Aorta (tissue), 5 donors: Measurements from ENCODE around the gene ANK3. TPM values are rescaled to one million over a fixed set of nuclear protein-coding genes. Genes with fewer than 3 reads are reported as not detected.

Experiments
- ATAC-seq: fragments of 200-7000 bp; cut with Tn5 transposase; one replicate; pipeline ENCODE4 v1.9.1; 2022; ENCODE audit warnings: moderate library complexity; ENCODE audit not compliant: low FRiP score
- DNase-seq, 2 donors: peaks; one replicate each; pipeline ENCODE4 v3.0.0-alpha.2; 2020
- H3K27ac ChIP-seq, 2 donors: one replicate each; pipeline ENCODE4 v1.5.1; 2013; ENCODE audit warnings: low read length in 2 of 2, mild to moderate bottlenecking in 2 of 2, moderate library complexity in 2 of 2, control low read depth in 1 of 2, inconsistent platforms in 1 of 2, low read depth in 1 of 2
- H3K27me3 ChIP-seq, 2 donors: one replicate each; pipeline ENCODE4 v1.6.1; 2013; ENCODE audit warnings: control low read depth in 1 of 2, low read length in 1 of 2, mild to moderate bottlenecking in 1 of 2, moderate library complexity in 1 of 2; ENCODE audit not compliant: insufficient read depth in 2 of 2, control insufficient read depth in 1 of 2
- H3K36me3 ChIP-seq, 2 donors: one replicate each; pipeline ENCODE4 v1.6.1; 2013; ENCODE audit warnings: control low read depth in 1 of 2, low read length in 1 of 2, mild to moderate bottlenecking in 1 of 2; ENCODE audit not compliant: insufficient read depth in 2 of 2, control insufficient read depth in 1 of 2
- H3K4me1 ChIP-seq, 2 donors: one replicate each; pipeline ENCODE4 v1.6.1; 2013; ENCODE audit warnings: low read length in 2 of 2, control low read depth in 1 of 2, mild to moderate bottlenecking in 1 of 2, moderate library complexity in 1 of 2; ENCODE audit not compliant: insufficient read depth in 2 of 2, control insufficient read depth in 1 of 2
- H3K4me3 ChIP-seq, 2 donors: one replicate each; pipeline ENCODE4 v1.5.1; 2013; ENCODE audit warnings: low read length in 2 of 2, control low read depth in 1 of 2, mild to moderate bottlenecking in 1 of 2
- H3K9me3 ChIP-seq: one replicate; pipeline ENCODE4 v1.6.1; 2013; ENCODE audit warnings: mild to moderate bottlenecking, low read length; ENCODE audit not compliant: control insufficient read depth
- WGBS, 2 donors: extraction: QIAGEN DNeasy Blood & Tissue Kit; methylation state at CpG; one replicate each; pipeline ENCODE4 v1.1.7; 2013; 5-methylcytosine and 5-hydroxymethylcytosine counted together
- intact Hi-C, 2 donors: fragments of 100-400 bp; cut with DNase I; formaldehyde crosslinking; loops; one replicate each; pipeline versions ENCODE4 v1.14.2 to v1.15.0; 2022
- polyA plus RNA-seq, 2 donors: library from polyadenylated mRNA; stranded (reverse); fragments of 200-250 nt; gene quantifications; one replicate each; pipeline ENCODE4 v1.2.3, GENCODE V29; 2013
- total RNA-seq, 2 donors: library from RNA; stranded (reverse); fragmentation: NEBNext Ultra II Directional; extraction: Animal tissue kit (Norgen Biotek cat#: 25700); gene quantifications; one replicate each; pipeline ENCODE4 v1.2.1, GENCODE V29; 2021
- donor health status: healthy with polysubstance abuse.
- donor health status: Bipolar disorder and iron deficiency.
- donor health status: DM: no; HTN: no; CAD: no.
- donor health status: DM: no; HTN: no; CAD: no.
- donor health status: DM: yes; HTN: yes; CAD: no.

The ANK3 gene
- total and polyA plus RNA-seq, 4 donors = 16.5 to 38.2 (median 20.6) TPM

GRCh38 chr10:59993931-59994330, 395.7 kb downstream of the ANK3 start:
- WGBS, 2 donors = 87 to 93% methylated on average over 1 of the region's 1 CpG

GRCh38 chr10:59991661-59992060, 398.0 kb downstream of the ANK3 start:
- Histone ChIP-seq H3K9me3 (no peaks in the 10 kb centered on the region), H3K4me3 (no peak overlapping the region), H3K27me3 (no peaks in the 10 kb centered on the region), H3K27ac (no peak overlapping the region), H3K4me1 (no peaks in the 10 kb centered on the region), H3K36me3 (no peaks in the 10 kb centered on the region)
- 48 to 57% methylated on average over 3 of the region's 3 CpGs for WGBS, 2 donors
- ATAC-seq = peak; percentile 65
- intact Hi-C loops = no loop called here
- DNase-seq = no peak

More at GRCh38 chr10:59993931-59994330, 395.7 kb downstream of the ANK3 start:
- Histone ChIP-seq H3K4me1 (no peaks in the 10 kb centered on the region), H3K27me3 (no peaks in the 10 kb centered on the region), H3K36me3 (no peaks in the 10 kb centered on the region), H3K27ac (no peak overlapping the region), H3K4me3 (no peak overlapping the region), H3K9me3 (no peaks in the 10 kb centered on the region)
- intact Hi-C loops = no loop called here
- DNase-seq (no peak), ATAC-seq (no peak)

- Histone ChIP-seq H3K9me3 (no peaks in the 10 kb centered on the region), H3K4me1 (no peaks in the 10 kb centered on the region), H3K27ac (no peak overlapping the region), H3K27me3 (no peaks in the 10 kb centered on the region), H3K4me3 (no peak overlapping the region), H3K36me3 (no peaks in the 10 kb centered on the region)
- intact Hi-C loops = no loop called here
- DNase-seq (no peak), ATAC-seq (no peak)
These were observed 398.6 kb downstream of the ANK3 start for GRCh38 chr10:59991117-59991516.

GRCh38 chr10:59985639-59986038, 404.0 kb downstream of the ANK3 start:
- H3K9me3 ChIP-seq = no peaks in the 10 kb centered on the region
- ATAC-seq = no peak
- DNase-seq = no peak
- intact Hi-C loops = no loop called here
- no peak overlapping the region for H3K4me3 ChIP-seq
- H3K36me3 ChIP-seq = no peaks in the 10 kb centered on the region
- no peaks in the 10 kb centered on the region for H3K27me3 ChIP-seq
- no peaks in the 10 kb centered on the region for H3K4me1 ChIP-seq
- H3K27ac ChIP-seq = no peak overlapping the region

- H3K4me1 ChIP-seq = no peaks in the 10 kb centered on the region
- WGBS, 2 donors = 95 to 98% methylated on average over 1 of the region's 1 CpG
- no peaks in the 10 kb centered on the region for H3K36me3 ChIP-seq
- H3K4me3 ChIP-seq = no peak overlapping the region
- DNase-seq (no peak), ATAC-seq (no peak)
- no peaks in the 10 kb centered on the region for H3K9me3 ChIP-seq
- no peaks in the 10 kb centered on the region for H3K27me3 ChIP-seq
- H3K27ac ChIP-seq = no peak overlapping the region
- intact Hi-C loops = no loop called here
These were observed 405.3 kb downstream of the ANK3 start for GRCh38 chr10:59984415-59984814.

GRCh38 chr10:59980356-59980755, 409.3 kb downstream of the ANK3 start:
- no peak for ATAC-seq
- H3K9me3 ChIP-seq = peaks cover 2% of the 10 kb centered on the region
- no peaks in the 10 kb centered on the region for H3K4me1 ChIP-seq
- no peak overlapping the region for H3K27ac ChIP-seq
- intact Hi-C loops = no loop called here
- no peak for DNase-seq
- no peaks in the 10 kb centered on the region for H3K36me3 ChIP-seq
- 93% methylated on average over 1 of the region's 1 CpG for WGBS, 2 donors
- no peaks in the 10 kb centered on the region for H3K27me3 ChIP-seq
- H3K4me3 ChIP-seq = no peak overlapping the region

GRCh38 chr10:59977486-59977885, 412.2 kb downstream of the ANK3 start:
- Histone ChIP-seq H3K9me3 (peaks cover 2% of the 10 kb centered on the region), H3K36me3 (no peaks in the 10 kb centered on the region), H3K27me3 (no peaks in the 10 kb centered on the region), H3K27ac (no peak overlapping the region), H3K4me3 (no peak overlapping the region), H3K4me1 (no peaks in the 10 kb centered on the region)
- ATAC-seq (no peak), DNase-seq (no peak)
- intact Hi-C loops = no loop called here

GRCh38 chr10:59976909-59977308, 412.8 kb downstream of the ANK3 start:
- no peak overlapping the region for H3K27ac ChIP-seq
- no peaks in the 10 kb centered on the region for H3K4me1 ChIP-seq
- peaks cover 2% of the 10 kb centered on the region for H3K9me3 ChIP-seq
- intact Hi-C loops = no loop called here
- no peak overlapping the region for H3K4me3 ChIP-seq
- DNase-seq = no peak
- no peak for ATAC-seq
- H3K36me3 ChIP-seq = no peaks in the 10 kb centered on the region
- no peaks in the 10 kb centered on the region for H3K27me3 ChIP-seq
